ENCODE results near the gene TCP10L. TPM values are rescaled to one million over a fixed set of nuclear protein-coding genes. Genes with fewer than 3 reads are reported as not detected.
"Not testable (repeated sequence)": the region's sequence is repeated elsewhere in the genome, so short reads cannot be mapped to it uniquely, and the experiment has no call there.

The TCP10L gene
- total and polyA plus RNA-seq, 4 donors: 1.1 to 8.0 (median 2.8) TPM

DNA sequence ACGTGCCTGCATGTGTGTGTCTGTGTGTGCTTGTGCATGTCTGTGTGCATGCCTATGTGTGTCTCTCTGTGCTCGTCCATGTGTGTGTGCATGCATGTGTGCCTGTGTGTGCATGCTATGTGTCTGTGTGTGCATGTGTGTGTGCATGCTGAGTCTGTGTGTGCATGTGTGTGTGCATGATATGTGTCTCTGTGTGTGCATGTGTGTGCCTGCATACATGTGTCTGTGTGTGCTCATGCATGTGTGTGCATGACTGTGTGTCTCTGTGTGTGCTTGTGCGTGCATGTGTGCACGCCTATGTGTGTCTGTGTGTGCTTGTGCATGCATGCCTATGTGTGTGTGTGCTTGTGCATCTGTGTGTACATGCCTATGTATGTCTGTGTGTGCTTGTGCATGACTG, 52.3 kb downstream of the TCP10L start (continued):
- TF ChIP-seq RXRA (IDR thresholded peaks at IDR 0.05) (no peak), NR2F2 (IDR thresholded peaks at IDR 0.05) (no peak)

DNA sequence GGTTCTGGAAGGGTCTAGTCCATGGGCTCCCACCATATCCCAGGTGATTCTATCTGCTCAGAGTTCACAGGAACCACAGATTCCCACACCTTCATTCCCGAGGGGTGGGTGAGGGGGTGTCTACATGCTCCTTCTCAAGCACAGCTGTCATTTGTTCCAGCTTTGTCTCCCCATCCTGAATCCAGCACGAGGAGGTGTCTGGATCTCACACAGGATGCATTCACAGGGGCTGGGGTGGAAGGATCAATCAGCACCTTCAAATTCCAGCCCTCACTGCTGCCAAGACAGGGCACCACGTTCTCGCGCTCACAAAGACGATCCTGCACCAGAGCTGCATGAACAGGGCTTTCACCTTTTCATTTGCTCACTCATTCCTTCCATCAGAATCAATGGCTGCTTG, 52.7 kb downstream of the TCP10L start:
- Histone ChIP-seq H3K9me3 (ENCODE audit: control insufficient read depth in 4 of 4, low read length in 3 of 4) (no peaks in the 10 kb centered on the region), H3K4me3 (ENCODE audit: low read depth in 1 of 3, low read length in 3 of 3) (no peak overlapping the region), H3K36me3 (ENCODE audit: control insufficient read depth in 4 of 4, insufficient read depth in 3 of 4, low read depth in 1 of 4, low read length in 3 of 4) (no peaks in the 10 kb centered on the region), H3K9ac (ENCODE audit: low read depth in 1 of 2, low read length in 2 of 2) (no peak overlapping the region), H3K27me3 (ENCODE audit: control insufficient read depth in 4 of 4, insufficient read depth in 4 of 4, low read length in 3 of 4) (no peaks in the 10 kb centered on the region), H3K4me1 (ENCODE audit: control insufficient read depth in 4 of 4, insufficient read depth in 4 of 4, low read length in 3 of 4) (no peaks in the 10 kb centered on the region), H3K27ac (ENCODE audit: low read depth in 1 of 2, low read length in 2 of 2) (no peak overlapping the region)
- TF ChIP-seq, protein P1, sequence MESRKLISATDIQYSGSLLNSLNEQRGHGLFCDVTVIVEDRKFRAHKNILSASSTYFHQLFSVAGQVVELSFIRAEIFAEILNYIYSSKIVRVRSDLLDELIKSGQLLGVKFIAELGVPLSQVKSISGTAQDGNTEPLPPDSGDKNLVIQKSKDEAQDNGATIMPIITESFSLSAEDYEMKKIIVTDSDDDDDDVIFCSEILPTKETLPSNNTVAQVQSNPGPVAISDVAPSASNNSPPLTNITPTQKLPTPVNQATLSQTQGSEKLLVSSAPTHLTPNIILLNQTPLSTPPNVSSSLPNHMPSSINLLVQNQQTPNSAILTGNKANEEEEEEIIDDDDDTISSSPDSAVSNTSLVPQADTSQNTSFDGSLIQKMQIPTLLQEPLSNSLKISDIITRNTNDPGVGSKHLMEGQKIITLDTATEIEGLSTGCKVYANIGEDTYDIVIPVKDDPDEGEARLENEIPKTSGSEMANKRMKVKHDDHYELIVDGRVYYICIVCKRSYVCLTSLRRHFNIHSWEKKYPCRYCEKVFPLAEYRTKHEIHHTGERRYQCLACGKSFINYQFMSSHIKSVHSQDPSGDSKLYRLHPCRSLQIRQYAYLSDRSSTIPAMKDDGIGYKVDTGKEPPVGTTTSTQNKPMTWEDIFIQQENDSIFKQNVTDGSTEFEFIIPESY (IDR thresholded peaks at IDR 0.05): no peak
- TF ChIP-seq EGR1 (IDR thresholded peaks at IDR 0.05; ENCODE audit: low read depth in 2 of 2) (no peak), FOXA1 (IDR thresholded peaks at IDR 0.05) (no peak), JUND (IDR thresholded peaks at IDR 0.05) (no peak), TAF1 (conservative IDR thresholded peaks at IDR 0.05) (no peak), MAX (IDR thresholded peaks at IDR 0.05) (no peak), YY1 (IDR thresholded peaks at IDR 0.05) (no peak), GABPA (IDR thresholded peaks at IDR 0.05 in 1 of 2, conservative IDR thresholded peaks at IDR 0.05 in 1 of 2) (no peak), SP1 (IDR thresholded peaks at IDR 0.05) (no peak), HNF4A (conservative IDR thresholded peaks at IDR 0.05) (no peak), RXRA (IDR thresholded peaks at IDR 0.05) (no peak), HNF4G (IDR thresholded peaks at IDR 0.05) (no peak), RAD21 (IDR thresholded peaks at IDR 0.05) (no peak), FOXA2 (IDR thresholded peaks at IDR 0.05) (no peak), NR2F2 (IDR thresholded peaks at IDR 0.05) (no peak)
- TF ChIP-seq, protein P2, sequence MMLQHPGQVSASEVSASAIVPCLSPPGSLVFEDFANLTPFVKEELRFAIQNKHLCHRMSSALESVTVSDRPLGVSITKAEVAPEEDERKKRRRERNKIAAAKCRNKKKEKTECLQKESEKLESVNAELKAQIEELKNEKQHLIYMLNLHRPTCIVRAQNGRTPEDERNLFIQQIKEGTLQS (IDR thresholded peaks at IDR 0.05): no peak
- TF ChIP-seq, protein P3, sequence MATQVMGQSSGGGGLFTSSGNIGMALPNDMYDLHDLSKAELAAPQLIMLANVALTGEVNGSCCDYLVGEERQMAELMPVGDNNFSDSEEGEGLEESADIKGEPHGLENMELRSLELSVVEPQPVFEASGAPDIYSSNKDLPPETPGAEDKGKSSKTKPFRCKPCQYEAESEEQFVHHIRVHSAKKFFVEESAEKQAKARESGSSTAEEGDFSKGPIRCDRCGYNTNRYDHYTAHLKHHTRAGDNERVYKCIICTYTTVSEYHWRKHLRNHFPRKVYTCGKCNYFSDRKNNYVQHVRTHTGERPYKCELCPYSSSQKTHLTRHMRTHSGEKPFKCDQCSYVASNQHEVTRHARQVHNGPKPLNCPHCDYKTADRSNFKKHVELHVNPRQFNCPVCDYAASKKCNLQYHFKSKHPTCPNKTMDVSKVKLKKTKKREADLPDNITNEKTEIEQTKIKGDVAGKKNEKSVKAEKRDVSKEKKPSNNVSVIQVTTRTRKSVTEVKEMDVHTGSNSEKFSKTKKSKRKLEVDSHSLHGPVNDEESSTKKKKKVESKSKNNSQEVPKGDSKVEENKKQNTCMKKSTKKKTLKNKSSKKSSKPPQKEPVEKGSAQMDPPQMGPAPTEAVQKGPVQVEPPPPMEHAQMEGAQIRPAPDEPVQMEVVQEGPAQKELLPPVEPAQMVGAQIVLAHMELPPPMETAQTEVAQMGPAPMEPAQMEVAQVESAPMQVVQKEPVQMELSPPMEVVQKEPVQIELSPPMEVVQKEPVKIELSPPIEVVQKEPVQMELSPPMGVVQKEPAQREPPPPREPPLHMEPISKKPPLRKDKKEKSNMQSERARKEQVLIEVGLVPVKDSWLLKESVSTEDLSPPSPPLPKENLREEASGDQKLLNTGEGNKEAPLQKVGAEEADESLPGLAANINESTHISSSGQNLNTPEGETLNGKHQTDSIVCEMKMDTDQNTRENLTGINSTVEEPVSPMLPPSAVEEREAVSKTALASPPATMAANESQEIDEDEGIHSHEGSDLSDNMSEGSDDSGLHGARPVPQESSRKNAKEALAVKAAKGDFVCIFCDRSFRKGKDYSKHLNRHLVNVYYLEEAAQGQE (IDR thresholded peaks at IDR 0.05): no peak
- no peak for DNase-seq (ENCODE audit: low spot score)
- WGBS: 87% methylated on average over 6 of the region's 6 CpGs

DNA sequence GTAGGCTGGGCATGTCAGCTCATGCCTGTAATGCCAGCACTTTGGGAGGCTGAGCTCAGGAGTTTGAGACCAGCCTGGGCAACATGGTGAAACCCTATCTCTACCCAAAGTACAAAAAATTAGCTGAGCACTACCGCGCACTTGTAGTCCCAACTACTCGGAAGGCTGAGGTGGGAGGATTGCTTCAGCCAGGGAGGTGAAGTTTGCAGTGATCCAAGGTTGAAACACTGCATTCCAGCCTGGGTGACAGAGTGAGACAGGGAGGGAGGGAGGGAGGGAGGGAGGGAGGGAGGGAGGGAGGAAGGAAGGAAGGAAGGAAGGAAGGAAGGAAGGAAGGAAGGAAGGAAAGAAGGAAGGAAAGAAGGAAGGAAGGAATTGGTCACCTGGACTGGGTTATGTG, 53.8 kb downstream of the TCP10L start:
- not testable (repeated sequence) for H3K27me3 ChIP-seq (ENCODE audit: control insufficient read depth in 4 of 4, insufficient read depth in 4 of 4, low read length in 3 of 4); DNase-seq (ENCODE audit: low spot score); H3K27ac ChIP-seq (ENCODE audit: low read depth in 1 of 2, low read length in 2 of 2); H3K4me3 ChIP-seq (ENCODE audit: low read depth in 1 of 3, low read length in 3 of 3); H3K9ac ChIP-seq (ENCODE audit: low read depth in 1 of 2, low read length in 2 of 2); H3K9me3 ChIP-seq (ENCODE audit: control insufficient read depth in 4 of 4, low read length in 3 of 4); H3K4me1 ChIP-seq (ENCODE audit: control insufficient read depth in 4 of 4, insufficient read depth in 4 of 4, low read length in 3 of 4); H3K36me3 ChIP-seq (ENCODE audit: control insufficient read depth in 4 of 4, insufficient read depth in 3 of 4, low read depth in 1 of 4, low read length in 3 of 4)
- WGBS: 92% methylated on average over 3 of the region's 3 CpGs

GRCh38 chr21:32530809-32531208, 54.5 kb downstream of the TCP10L start:
- not testable (repeated sequence) for H3K4me3 ChIP-seq (ENCODE audit: low read depth in 1 of 3, low read length in 3 of 3); H3K9ac ChIP-seq (ENCODE audit: low read depth in 1 of 2, low read length in 2 of 2); H3K4me1 ChIP-seq (ENCODE audit: control insufficient read depth in 4 of 4, insufficient read depth in 4 of 4, low read length in 3 of 4); H3K9me3 ChIP-seq (ENCODE audit: control insufficient read depth in 4 of 4, low read length in 3 of 4); H3K27me3 ChIP-seq (ENCODE audit: control insufficient read depth in 4 of 4, insufficient read depth in 4 of 4, low read length in 3 of 4); H3K27ac ChIP-seq (ENCODE audit: low read depth in 1 of 2, low read length in 2 of 2); DNase-seq (ENCODE audit: low spot score); H3K36me3 ChIP-seq (ENCODE audit: control insufficient read depth in 4 of 4, insufficient read depth in 3 of 4, low read depth in 1 of 4, low read length in 3 of 4)
- WGBS: 94% methylated on average over 7 of the region's 7 CpGs
